Umbilical cord (tissue), 2 donors: Measurements from ENCODE around the gene NCOA3. TPM values are rescaled to one million over a fixed set of nuclear protein-coding genes. Genes with fewer than 3 reads are reported as not detected.

Source experiments
- DNase-seq: peaks from one replicate; pipeline ENCODE4 v3.0.0-alpha.2; 2015; ENCODE audit warnings: low spot score
- total RNA-seq: library from RNA; depleted of rRNA; stranded (reverse); fragments of >200 nt; gene quantifications from one replicate; pipeline ENCODE4 v1.2.3, GENCODE V29; 2014; ENCODE audit warnings: low replicate concordance; ENCODE audit not compliant: insufficient read depth

The NCOA3 gene
- total RNA-seq, 1 donor from 2014 or later = 31.5 TPM

DNA sequence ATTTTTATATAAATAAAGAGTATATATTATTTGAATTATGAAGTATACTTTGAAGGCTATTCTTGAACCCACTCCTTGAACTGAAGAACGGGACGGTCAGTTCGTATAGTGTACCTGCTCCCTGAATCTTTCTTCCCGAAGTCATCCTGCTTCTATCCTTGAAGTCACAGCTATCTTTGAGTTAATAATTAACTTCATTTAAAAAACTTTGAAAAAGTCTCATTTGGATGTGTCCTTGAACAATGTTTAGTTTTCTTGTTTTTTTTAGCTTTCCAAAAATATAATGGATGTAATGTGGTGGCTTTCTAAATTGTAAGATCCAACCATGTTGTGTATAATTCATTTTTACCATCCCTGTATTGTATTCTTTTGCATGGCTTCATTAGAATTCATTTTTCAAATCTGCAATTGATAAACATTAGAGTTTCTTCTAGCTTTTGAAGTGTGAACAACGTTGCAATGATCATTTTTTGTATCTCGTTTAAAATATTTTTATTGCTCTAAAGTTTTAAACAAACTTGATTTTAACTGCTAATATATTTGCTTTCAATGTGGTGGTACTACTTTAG is 94.4 kb downstream of the NCOA3 start:
- no peak for DNase-seq

- no peak for DNase-seq
These were observed 95.4 kb downstream of the NCOA3 start for GRCh38 chr20:47597090-47597489.

GRCh38 chr20:47598911-47599744 is 97.4 kb downstream of the NCOA3 start:
- DNase-seq = no peak

- no peak for DNase-seq
These were observed 99.4 kb downstream of the NCOA3 start for GRCh38 chr20:47600967-47601547.

DNA sequence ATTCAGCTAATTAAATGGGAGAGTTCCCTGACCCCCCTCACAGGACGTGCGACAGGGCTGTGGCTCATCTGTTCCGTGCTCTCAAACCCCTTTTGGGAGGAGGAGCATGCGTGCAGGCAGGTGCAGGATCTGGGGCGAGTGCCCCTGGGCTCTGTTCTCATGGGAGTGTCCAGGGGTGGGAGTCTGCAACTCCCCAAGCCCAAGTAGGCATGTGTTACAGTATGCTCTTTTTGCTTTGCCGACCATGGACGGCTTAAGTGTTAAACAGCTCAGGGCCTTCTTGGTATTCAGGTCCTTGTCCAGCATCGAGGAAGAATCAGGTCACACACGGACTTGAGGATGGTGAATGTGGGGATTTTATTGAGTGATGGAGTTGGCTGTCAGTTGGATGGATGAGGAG is 101.6 kb downstream of the NCOA3 start:
- DNase-seq = no peak

- no peak for DNase-seq
These were observed 104.2 kb downstream of the NCOA3 start for GRCh38 chr20:47605673-47606413.

DNA sequence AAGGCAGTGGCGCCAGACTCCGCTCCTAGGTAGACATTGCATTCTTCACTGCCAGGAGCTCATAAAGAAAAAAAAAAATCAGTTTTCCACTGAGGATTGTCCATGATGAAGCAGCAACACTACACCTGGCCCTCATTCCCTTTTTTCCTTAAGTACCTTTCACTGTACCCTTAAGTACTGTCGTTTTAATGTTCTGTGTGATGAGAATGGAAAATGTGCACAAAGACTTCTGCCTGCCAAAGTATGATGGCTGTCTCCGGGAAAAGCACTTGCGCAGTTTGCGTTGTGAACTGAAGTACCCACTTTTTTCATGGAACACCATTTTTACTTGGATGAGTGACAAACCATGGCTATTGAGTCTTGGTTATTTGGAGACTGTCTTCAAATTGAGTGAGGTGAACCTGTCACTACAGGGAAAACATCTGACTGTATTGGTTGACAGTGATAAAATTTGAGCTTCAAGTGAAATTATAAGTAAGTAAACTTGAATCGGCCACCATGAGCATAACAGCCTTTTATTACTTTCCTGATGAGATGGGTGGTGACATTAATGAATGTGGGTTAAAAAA is 104.8 kb downstream of the NCOA3 start:
- no peak for DNase-seq

DNA sequence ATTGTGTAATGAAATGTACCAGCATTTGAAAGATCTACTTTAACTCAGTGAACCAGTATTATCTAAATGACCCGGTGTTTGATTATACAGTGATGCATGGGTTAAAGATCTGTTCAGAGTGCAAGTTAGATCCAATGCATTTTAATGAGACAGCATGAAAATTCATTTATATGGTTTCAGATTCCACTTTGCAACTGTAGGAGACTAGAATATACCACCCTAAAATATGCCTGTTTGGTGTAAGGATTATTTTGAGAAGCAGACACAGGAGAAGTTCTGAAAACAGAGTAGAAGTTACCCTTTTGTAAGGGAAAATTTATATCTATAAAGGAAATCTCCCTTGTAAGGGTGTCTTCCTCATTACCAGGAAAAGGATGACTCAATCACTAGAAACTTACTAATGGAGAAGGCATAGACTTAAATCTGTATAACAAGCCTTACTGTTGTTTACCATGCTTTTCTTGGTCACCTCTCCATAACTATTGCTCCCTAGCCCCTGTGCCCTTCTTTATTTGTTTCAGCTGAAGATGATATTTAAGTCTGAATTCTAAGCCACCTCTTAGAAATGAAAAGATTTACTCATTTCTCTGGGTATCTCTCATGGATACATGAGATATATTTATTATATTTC is 105.4 kb downstream of the NCOA3 start:
- no peak for DNase-seq

- no peak for DNase-seq
These were observed 107.3 kb downstream of the NCOA3 start for GRCh38 chr20:47609001-47609400.

- DNase-seq = peak; percentile 59
These were observed 108.7 kb downstream of the NCOA3 start for GRCh38 chr20:47610247-47610944.

- DNase-seq = no peak
These were observed 109.2 kb downstream of the NCOA3 start for GRCh38 chr20:47610945-47611250.

DNA sequence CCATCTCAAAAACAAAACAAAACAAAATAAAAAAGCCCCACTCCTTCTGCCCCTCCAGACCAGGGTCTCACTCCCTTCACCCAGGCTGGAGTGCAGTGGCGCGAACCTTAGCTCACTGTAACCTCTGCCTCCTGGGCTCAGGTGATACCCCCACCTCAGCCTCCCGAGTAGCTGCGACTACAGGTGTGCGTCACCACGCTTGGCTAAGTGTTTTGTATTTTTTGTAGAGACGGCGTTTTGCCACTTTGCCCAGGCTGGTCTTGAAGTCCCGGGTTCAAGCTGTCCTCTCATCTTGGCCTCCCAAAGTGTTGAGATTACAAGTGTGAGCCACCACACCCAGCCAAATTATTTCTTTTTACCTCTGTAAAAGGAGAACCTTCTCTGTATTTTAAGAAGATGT is 110.1 kb downstream of the NCOA3 start:
- DNase-seq = no peak

DNA sequence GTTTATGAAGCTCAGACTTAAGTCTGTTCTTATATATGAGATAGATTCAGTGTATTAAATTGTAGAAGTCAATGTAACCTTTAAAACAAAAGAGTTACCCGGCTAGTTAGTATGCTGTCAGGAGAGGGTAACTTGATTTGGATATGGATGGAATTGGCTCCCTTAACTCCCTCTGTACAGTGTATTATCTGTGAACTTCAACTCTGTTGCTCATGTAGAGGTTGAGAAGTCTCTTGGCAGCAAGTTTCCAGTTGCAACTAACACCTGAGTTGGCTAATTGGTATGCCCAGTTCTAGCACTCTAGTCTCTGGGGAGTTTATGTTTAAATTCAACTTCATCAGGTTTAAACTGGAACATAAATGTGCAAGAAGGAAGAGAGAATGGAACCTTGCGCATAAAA is 111.0 kb downstream of the NCOA3 start:
- no peak for DNase-seq

- DNase-seq = no peak
These were observed 113.1 kb downstream of the NCOA3 start for GRCh38 chr20:47614703-47615309.

DNA sequence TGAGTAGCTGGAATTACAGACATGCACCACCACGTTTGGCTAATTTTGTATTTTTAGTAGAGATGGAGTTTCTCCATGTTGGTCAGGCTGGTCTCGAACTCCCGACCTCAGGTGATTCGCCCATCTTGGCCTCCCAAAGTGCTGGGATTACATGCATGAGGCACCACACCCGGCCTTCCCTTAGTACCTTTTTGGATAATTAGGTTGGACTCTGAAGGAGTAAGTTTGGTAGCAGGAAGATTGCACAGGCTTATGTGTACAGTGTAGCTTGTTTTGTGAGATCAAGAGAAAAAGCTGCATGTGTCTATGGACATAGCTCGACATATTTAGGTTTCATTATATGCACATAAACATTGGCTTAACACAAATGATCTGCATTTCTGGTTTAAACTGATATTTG is 116.8 kb downstream of the NCOA3 start:
- DNase-seq = no peak

GRCh38 chr20:47620808-47621805 is 119.4 kb downstream of the NCOA3 start:
- peak; percentile 64 for DNase-seq

DNA sequence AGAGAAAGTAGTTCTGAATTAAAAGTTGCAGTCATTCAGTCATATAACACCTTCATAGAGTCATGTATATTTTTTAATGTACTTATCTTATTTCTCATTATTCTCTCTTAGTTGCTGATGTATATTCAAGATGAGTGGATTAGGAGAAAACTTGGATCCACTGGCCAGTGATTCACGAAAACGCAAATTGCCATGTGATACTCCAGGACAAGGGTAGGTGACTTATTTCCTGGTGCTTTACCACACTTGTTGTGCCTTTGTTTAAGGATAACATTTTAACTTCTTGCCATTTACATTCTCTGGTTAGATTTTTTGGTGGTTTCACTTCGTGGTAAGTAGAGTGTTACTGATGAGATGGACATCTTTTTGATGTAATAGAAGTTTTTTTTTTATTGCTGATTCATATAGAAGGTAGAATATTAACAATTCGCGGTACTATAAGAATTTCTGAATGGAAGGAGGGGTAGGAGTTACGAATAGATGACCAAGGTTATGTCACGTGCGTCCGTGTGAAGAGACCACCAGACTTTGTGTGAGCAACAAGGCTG is 120.5 kb downstream of the NCOA3 start:
- DNase-seq = no peak

DNA sequence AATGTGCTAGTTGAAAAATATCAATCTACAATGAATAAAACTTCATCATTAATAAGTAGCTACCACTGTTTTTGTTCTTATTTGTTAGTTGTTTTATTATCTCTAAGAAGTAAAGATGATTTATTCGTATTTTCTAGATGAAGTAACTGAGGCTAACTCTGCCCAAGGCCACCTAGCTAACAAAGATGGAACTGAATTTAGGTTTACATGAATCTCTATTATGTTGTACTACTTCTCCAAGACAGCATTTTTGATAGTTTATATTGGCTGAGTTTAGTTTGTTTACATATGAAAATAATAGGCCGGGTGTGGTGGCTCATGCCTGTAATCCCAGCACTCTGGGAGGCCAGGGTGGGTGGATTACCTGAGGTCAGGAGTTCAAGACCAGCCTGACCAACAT is 121.5 kb downstream of the NCOA3 start:
- DNase-seq = no peak

DNA sequence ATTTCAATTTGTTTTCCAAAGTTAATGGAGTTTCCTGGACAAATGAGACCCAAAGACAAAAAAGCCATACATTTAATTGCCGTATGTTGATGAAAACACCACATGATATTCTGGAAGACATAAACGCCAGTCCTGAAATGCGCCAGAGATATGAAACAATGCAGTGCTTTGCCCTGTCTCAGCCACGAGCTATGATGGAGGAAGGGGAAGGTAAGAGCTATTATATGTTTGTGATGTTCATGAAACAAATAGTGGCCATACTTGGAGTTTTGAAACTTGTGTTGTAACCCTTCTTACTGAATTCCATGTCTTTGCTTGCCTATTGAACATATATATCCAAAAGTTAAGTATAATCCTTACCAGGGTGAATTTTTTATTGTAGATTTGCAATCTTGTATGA is 125.9 kb downstream of the NCOA3 start:
- DNase-seq = no peak
